Loucy (cell line): ENCODE results near the gene IER3.
A peak's percentile ranks its signal among the peaks of the same experiment; 100 is the strongest.

ENCODE experiments used
- CTCF ChIP-seq: fragments of 200-600 bp; sonication (generic); conservative IDR thresholded peaks from 2 replicates; pipeline ENCODE4 v1.5.1; 2014; ENCODE audit warnings: mild to moderate bottlenecking, antibody characterized with exemption, low read length
- EZH2phosphoT487 ChIP-seq: fragments of 200-600 bp; IDR thresholded peaks from 2 replicates; pipeline ENCODE4 v1.6.1; 2018; ENCODE audit warnings: antibody characterized with exemption, mild to moderate bottlenecking, moderate library complexity, borderline replicate concordance

GRCh38 chr6:30721198-30722024 is 22.9 kb downstream of the IER3 start:
- TF ChIP-seq CTCF (peak; percentile 25; the same call in 1 of the 2 replicates), EZH2phosphoT487 (no peak)
